Parathyroid adenoma (tissue), 2 donors: ENCODE data around the gene CYP2A7.
"Not testable (repeated sequence)": the region's sequence is repeated elsewhere in the genome, so short reads cannot be mapped to it uniquely, and the experiment has no call there.

Experiments used
- H2AFZ ChIP-seq: fragments of 300-600 bp; sonication (generic); one replicate; pipeline ENCODE4 v1.7.0; 2017; ENCODE audit warnings: antibody characterized with exemption, mild to moderate bottlenecking
- H3K27ac ChIP-seq: fragments of 300-600 bp; sonication (generic); one replicate; pipeline ENCODE4 v1.7.0; 2017
- H3K27me3 ChIP-seq: fragments of 300-600 bp; sonication (generic); one replicate; pipeline ENCODE4 v1.7.0; 2017; ENCODE audit warnings: low read length; ENCODE audit not compliant: control insufficient read depth, insufficient read depth
- H3K36me3 ChIP-seq: fragments of 300-600 bp; sonication (generic); one replicate; pipeline ENCODE4 v1.7.0; 2017; ENCODE audit warnings: low read length; ENCODE audit not compliant: control insufficient read depth, insufficient read depth
- H3K4me1 ChIP-seq: fragments of 300-600 bp; sonication (generic); one replicate; pipeline ENCODE4 v1.7.0; 2017; ENCODE audit warnings: control low read depth
- H3K4me2 ChIP-seq: fragments of 300-600 bp; sonication (generic); one replicate; pipeline ENCODE4 v1.7.0; 2017; ENCODE audit warnings: low read length
- H3K4me3 ChIP-seq: fragments of 300-600 bp; sonication (generic); one replicate; pipeline ENCODE4 v1.7.0; 2017; ENCODE audit warnings: low read depth, low read length
- H3K79me2 ChIP-seq: fragments of 300-600 bp; sonication (generic); one replicate; pipeline ENCODE4 v1.7.0; 2017; ENCODE audit warnings: control low read depth
- H3K9ac ChIP-seq: fragments of 300-600 bp; sonication (generic); one replicate; pipeline ENCODE4 v1.7.0; 2017; ENCODE audit warnings: mild to moderate bottlenecking
- H3K9me3 ChIP-seq: fragments of 300-600 bp; sonication (generic); one replicate; pipeline ENCODE4 v1.7.0; 2017; ENCODE audit warnings: low read length; ENCODE audit not compliant: control insufficient read depth
- CTCF ChIP-seq: fragments of 300-600 bp; sonication (generic); IDR thresholded peaks from one replicate; pipeline ENCODE4 v1.7.0; 2017; ENCODE audit warnings: antibody characterized with exemption, mild to moderate bottlenecking
- donor health status: primary hyperparathyroidism.

The CYP2A7 gene

GRCh38 chr19:40836754-40837429 is 45.1 kb downstream of the CYP2A7 start:
- no peak overlapping the region for H3K4me3 ChIP-seq
- H3K27me3 ChIP-seq = no peaks in the 10 kb centered on the region
- H2AFZ ChIP-seq = no peak overlapping the region
- H3K36me3 ChIP-seq = no peaks in the 10 kb centered on the region
- H3K27ac ChIP-seq = no peak overlapping the region
- TF ChIP-seq CTCF = no peak
- no peaks in the 10 kb centered on the region for H3K79me2 ChIP-seq
- H3K4me1 ChIP-seq = no peaks in the 10 kb centered on the region
- H3K4me2 ChIP-seq = no peak overlapping the region
- H3K9ac ChIP-seq = no peak overlapping the region
- no peaks in the 10 kb centered on the region for H3K9me3 ChIP-seq

GRCh38 chr19:40833728-40834533 is 48.1 kb downstream of the CYP2A7 start:
- not testable (repeated sequence) for H3K4me1 ChIP-seq, H3K9me3 ChIP-seq, H3K79me2 ChIP-seq, H3K27ac ChIP-seq, H3K9ac ChIP-seq, H2AFZ ChIP-seq, H3K36me3 ChIP-seq, H3K4me3 ChIP-seq, H3K27me3 ChIP-seq, H3K4me2 ChIP-seq

- H3K9ac ChIP-seq, H3K4me1 ChIP-seq, H3K9me3 ChIP-seq, H3K27ac ChIP-seq, H3K79me2 ChIP-seq, H3K4me3 ChIP-seq, H3K4me2 ChIP-seq, H3K27me3 ChIP-seq, H2AFZ ChIP-seq, H3K36me3 ChIP-seq: not testable (repeated sequence)
Observed at GRCh38 chr19:40832431-40832790, 49.6 kb downstream of the CYP2A7 start.

- no peak for TF ChIP-seq CTCF
- Histone ChIP-seq H2AFZ (peak overlapping the region; percentile 34), H3K36me3 (no peaks in the 10 kb centered on the region), H3K27ac (peak overlapping the region; percentile 22), H3K79me2 (no peaks in the 10 kb centered on the region), H3K9ac (no peak overlapping the region), H3K4me2 (no peak overlapping the region), H3K4me3 (no peak overlapping the region), H3K9me3 (no peaks in the 10 kb centered on the region), H3K4me1 (no peaks in the 10 kb centered on the region), H3K27me3 (no peaks in the 10 kb centered on the region)
Observed at GRCh38 chr19:40831502-40832430, 50.3 kb downstream of the CYP2A7 start.

- not testable (repeated sequence) for H3K4me3 ChIP-seq, H3K9me3 ChIP-seq, H3K9ac ChIP-seq, H3K27ac ChIP-seq, H3K79me2 ChIP-seq, H3K4me2 ChIP-seq, H3K36me3 ChIP-seq, H2AFZ ChIP-seq, H3K4me1 ChIP-seq, H3K27me3 ChIP-seq
Observed at GRCh38 chr19:40830741-40831140, 51.3 kb downstream of the CYP2A7 start.

- TF ChIP-seq CTCF = no peak
- Histone ChIP-seq H3K4me1 (no peaks in the 10 kb centered on the region), H3K27me3 (no peaks in the 10 kb centered on the region), H3K9me3 (no peaks in the 10 kb centered on the region), H3K79me2 (no peaks in the 10 kb centered on the region), H2AFZ (no peak overlapping the region), H3K4me3 (no peak overlapping the region), H3K9ac (no peak overlapping the region), H3K4me2 (no peak overlapping the region), H3K36me3 (no peaks in the 10 kb centered on the region), H3K27ac (no peak overlapping the region)
Observed at GRCh38 chr19:40829205-40829604, 52.8 kb downstream of the CYP2A7 start.
